Measurements from ENCODE around the gene OXCT1.

- TF ChIP-seq POLR2A (IDR thresholded peaks at IDR 0.05): no peak
- no peak for TF ChIP-seq CTCF (IDR thresholded peaks at IDR 0.05)
- no peak for TF ChIP-seq POLR2AphosphoS5 (IDR thresholded peaks at IDR 0.05)
Observed at GRCh38 chr5:41778410-41778809, 91.8 kb downstream of the OXCT1 start.

Data from prostate gland (tissue), 2 donors.